ENCODE data around the gene OVCA2.

OVCA2 gene

GRCh38 chr17:2065949-2066400 is 24.2 kb downstream of the OVCA2 start:
- no peak for DNase-seq (ENCODE audit: low read depth)

GRCh38 chr17:2067048-2067561 is 25.3 kb downstream of the OVCA2 start:
- DNase-seq (ENCODE audit: low read depth): no peak

- no peak for DNase-seq (ENCODE audit: low read depth)
Observed at GRCh38 chr17:2067608-2068024, 25.8 kb downstream of the OVCA2 start.

GRCh38 chr17:2068031-2068518 is 26.3 kb downstream of the OVCA2 start:
- DNase-seq (ENCODE audit: low read depth): no peak

- no peak for DNase-seq (ENCODE audit: low read depth)
Observed at GRCh38 chr17:2068519-2069051, 26.8 kb downstream of the OVCA2 start.

- DNase-seq (ENCODE audit: low read depth): peak; percentile 30
Observed at GRCh38 chr17:2070241-2071023, 28.6 kb downstream of the OVCA2 start.

- DNase-seq (ENCODE audit: low read depth): no peak
Observed at GRCh38 chr17:2071024-2071385, 29.2 kb downstream of the OVCA2 start.

GRCh38 chr17:2071455-2072281 is 29.8 kb downstream of the OVCA2 start:
- DNase-seq (ENCODE audit: low read depth): no peak

- DNase-seq (ENCODE audit: low read depth): no peak
Observed at GRCh38 chr17:2074919-2075318, 33.1 kb downstream of the OVCA2 start.

- no peak for DNase-seq (ENCODE audit: low read depth)
Observed at GRCh38 chr17:2075336-2076086, 33.7 kb downstream of the OVCA2 start.

- DNase-seq (ENCODE audit: low read depth): no peak
Observed at GRCh38 chr17:2076087-2076984, 34.5 kb downstream of the OVCA2 start.

- DNase-seq (ENCODE audit: low read depth): no peak
Observed at GRCh38 chr17:2077040-2077439, 35.2 kb downstream of the OVCA2 start.

- no peak for DNase-seq (ENCODE audit: low read depth)
Observed at GRCh38 chr17:2081564-2081963, 39.7 kb downstream of the OVCA2 start.

- DNase-seq (ENCODE audit: low read depth): no peak
Observed at GRCh38 chr17:2082003-2082781, 40.4 kb downstream of the OVCA2 start.

GRCh38 chr17:2083613-2084035 is 41.8 kb downstream of the OVCA2 start:
- DNase-seq (ENCODE audit: low read depth): no peak

- DNase-seq (ENCODE audit: low read depth): no peak
Observed at GRCh38 chr17:2084036-2084765, 42.4 kb downstream of the OVCA2 start.

GRCh38 chr17:2084766-2085647 is 43.2 kb downstream of the OVCA2 start:
- DNase-seq (ENCODE audit: low read depth): no peak

GRCh38 chr17:2085648-2085949 is 43.8 kb downstream of the OVCA2 start:
- DNase-seq (ENCODE audit: low read depth): no peak

Data from activated gamma-delta T cell treated with anti-CD3 and anti-CD28 coated beads, Interleukin-2, amount 50 U/mL, for 16 hours (primary cell).